GM18508 (cell line): Measurements from ENCODE around the gene PTRH2.
"Not testable (repeated sequence)": the region's sequence is repeated elsewhere in the genome, so short reads cannot be mapped to it uniquely, and the experiment has no call there.

Source experiments
- ATAC-seq: cut with Tn5 transposase; IDR thresholded peaks from one replicate; pipeline ENCODE4 v1.9.1; 2021; ENCODE audit warnings: moderate number of reproducible peaks; ENCODE audit not compliant: insufficient read depth, unreplicated experiment

The PTRH2 gene

DNA sequence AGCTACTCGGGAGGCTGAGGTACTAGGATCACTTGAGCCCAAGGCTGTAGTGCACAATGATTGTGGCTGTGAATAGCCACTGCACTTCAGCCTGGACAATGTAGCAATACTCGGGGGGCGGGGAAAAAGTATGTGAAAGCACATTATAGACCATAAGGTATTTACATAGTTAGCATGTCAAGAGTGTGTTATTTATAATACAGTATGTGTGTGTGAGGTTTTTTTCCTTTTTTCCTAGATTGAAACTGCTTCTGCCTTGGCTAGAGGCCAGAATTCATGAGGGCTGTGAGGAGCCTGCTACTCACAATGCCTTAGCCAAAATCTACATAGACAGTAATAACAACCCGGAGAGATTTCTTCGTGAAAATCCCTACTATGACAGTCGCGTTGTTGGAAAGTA lies 30.5 kb downstream of the PTRH2 start:
- no peak for ATAC-seq

DNA sequence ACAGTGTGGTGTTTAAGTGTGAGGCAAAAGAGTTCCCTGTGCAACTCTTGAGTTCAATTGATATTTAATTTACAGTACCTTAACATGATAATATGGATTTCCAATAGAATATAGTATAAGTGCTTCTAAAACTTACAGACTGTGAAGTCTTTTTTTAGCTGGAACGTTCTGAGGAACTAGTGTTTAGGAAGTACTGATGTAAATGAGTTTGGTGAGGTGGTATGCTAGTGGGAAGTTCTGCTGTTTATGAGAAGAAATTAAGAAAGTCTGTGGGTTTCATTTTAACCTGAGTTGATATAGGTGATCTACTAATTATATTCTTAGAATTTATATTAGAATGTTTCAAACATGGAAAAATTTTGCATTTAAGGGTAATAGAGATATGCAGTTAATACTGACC lies 32.0 kb downstream of the PTRH2 start:
- ATAC-seq: no peak

GRCh38 chr17:59671386-59671785 lies 35.8 kb downstream of the PTRH2 start:
- ATAC-seq: no peak

- ATAC-seq: no peak
Observed at GRCh38 chr17:59669944-59670343, 37.3 kb downstream of the PTRH2 start.

DNA sequence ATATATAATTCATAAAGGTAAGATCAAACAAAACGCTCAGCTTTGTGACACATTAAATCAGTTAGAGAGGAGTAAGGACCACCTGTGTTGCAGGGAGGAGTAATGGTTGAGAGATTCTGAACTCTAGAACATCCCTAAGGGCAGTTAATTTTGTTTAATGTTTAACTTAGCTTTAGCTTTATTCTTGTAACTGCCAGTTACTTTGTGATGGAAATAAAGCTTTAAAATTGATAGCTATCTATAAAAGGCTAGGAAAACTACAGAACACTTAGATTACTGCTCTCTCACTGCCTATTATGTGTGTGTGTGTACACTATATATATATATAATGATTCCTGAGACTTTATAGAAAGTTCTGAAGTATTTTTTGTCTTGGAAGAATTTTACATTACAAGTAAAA lies 37.8 kb downstream of the PTRH2 start:
- ATAC-seq: no peak

- ATAC-seq: no peak
Observed at GRCh38 chr17:59668816-59669215, 38.4 kb downstream of the PTRH2 start.

GRCh38 chr17:59666235-59666634 lies 41.0 kb downstream of the PTRH2 start:
- ATAC-seq: no peak

DNA sequence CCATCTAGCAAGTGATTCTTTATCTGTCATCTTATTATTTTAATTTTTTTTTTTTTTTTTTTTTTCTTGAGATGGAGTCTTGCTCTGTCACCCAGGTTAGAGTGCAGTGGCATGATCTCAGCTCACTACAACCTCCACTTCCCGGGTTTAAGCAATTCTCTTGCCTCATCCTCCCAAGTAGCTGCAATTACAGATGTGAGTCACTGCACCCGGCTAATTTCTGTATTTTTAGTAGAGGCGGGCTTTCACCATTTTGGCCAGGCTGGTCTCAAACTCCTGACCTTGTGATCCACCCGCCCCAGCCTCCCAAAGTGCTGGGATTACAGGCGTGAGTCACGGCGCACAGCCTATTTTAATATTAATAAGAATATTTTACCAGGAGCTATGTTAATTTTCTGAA lies 50.6 kb downstream of the PTRH2 start:
- ATAC-seq: not testable (repeated sequence)

GRCh38 chr17:59652119-59652518 lies 55.1 kb downstream of the PTRH2 start:
- no peak for ATAC-seq

DNA sequence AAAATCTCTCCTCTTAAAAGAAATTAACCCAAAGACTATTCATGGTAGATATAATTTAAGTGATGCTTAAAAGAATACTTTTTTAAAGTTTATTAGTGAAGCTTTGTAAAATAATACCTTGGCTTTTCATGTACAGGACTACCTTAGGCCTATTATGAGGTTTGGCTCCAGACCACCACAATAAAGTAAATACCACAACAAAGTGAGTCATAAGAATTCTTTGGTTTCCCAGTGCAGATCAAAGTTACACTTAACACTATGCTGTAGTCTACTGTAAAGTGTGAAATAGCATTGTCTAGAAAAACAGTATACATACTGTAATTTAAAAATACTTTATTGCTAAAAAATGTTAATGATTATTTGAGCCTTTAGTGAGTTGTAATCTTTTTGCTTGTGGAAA lies 55.9 kb downstream of the PTRH2 start:
- no peak for ATAC-seq

- no peak for ATAC-seq
Observed at GRCh38 chr17:59650642-59651041, 56.6 kb downstream of the PTRH2 start.

DNA sequence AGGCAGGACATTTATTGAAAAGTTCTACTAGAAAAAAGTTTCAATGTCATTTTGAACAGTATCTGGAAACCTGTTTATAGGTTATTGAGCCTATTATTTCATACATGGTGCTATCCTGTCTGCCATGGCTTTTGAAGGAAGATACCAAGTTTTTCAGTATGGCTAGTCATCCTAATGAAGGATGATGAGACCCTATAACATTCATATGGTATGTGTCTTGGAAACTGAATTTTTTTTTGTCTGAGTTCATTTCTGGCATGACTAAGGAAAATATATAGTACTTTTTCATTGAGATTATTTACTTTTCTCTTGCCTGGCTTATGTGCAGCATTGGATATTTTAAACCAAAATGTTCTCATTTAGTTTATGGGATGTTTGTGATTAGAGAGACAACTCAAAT lies 57.3 kb downstream of the PTRH2 start:
- ATAC-seq: no peak
